Heart left ventricle (tissue), 16 donors: ENCODE data around the gene MBD3. TPM values are rescaled to one million over a fixed set of nuclear protein-coding genes. Genes with fewer than 3 reads are reported as not detected.

Experiments
- ATAC-seq, 4 donors: fragments of 200-7000 bp; cut with Tn5 transposase; one replicate each; pipeline ENCODE4 v1.9.1; 2020 to 2022; ENCODE audit warnings: moderate library complexity in 4 of 4, mild to moderate bottlenecking in 3 of 4, moderate number of reproducible peaks in 1 of 4
- DNase-seq, 5 donors: peaks; one replicate each; pipeline ENCODE4 v3.0.0-alpha.2; 2020
- H3K27ac ChIP-seq, 12 donors: fragments of 200-600 bp; sonication (generic) in 4 of 12; one replicate each; pipeline versions ENCODE4 v1.5.0 to v1.8.0; 2016 to 2022; ENCODE audit warnings: mild to moderate bottlenecking in 2 of 12
- H3K27me3 ChIP-seq, 9 donors: fragments of 200-600 bp; sonication (generic) in 2 of 9; one replicate each; pipeline versions ENCODE4 v1.5.1 to v1.8.0; 2016 to 2022; ENCODE audit warnings: mild to moderate bottlenecking in 3 of 9
- H3K36me3 ChIP-seq, 9 donors: fragments of 200-600 bp; sonication (generic) in 2 of 9; one replicate each; pipeline versions ENCODE4 v1.5.0 to v1.8.0; 2018 to 2022; ENCODE audit warnings: mild to moderate bottlenecking in 2 of 9
- H3K4me1 ChIP-seq, 12 donors: fragments of 200-600 bp; sonication (generic) in 4 of 12; one replicate each; pipeline versions ENCODE4 v1.5.0 to v1.8.0; 2016 to 2022; ENCODE audit warnings: mild to moderate bottlenecking in 3 of 12
- H3K4me3 ChIP-seq, 12 donors: fragments of 200-600 bp; sonication (generic) in 4 of 12; one replicate each; pipeline versions ENCODE4 v1.5.0 to v1.8.0; 2017 to 2022; ENCODE audit warnings: mild to moderate bottlenecking in 9 of 12, moderate library complexity in 4 of 12
- H3K9me3 ChIP-seq, 12 donors: fragments of 200-600 bp; sonication (generic) in 4 of 12; one replicate each; pipeline versions ENCODE4 v1.5.0 to v1.8.0; 2016 to 2022; ENCODE audit warnings: mild to moderate bottlenecking in 1 of 12
- CTCF ChIP-seq, 12 donors: fragments of 200-600 bp; sonication (generic) in 4 of 12; IDR thresholded peaks; one replicate each; pipeline versions ENCODE4 v1.5.0 to v1.8.0; 2018 to 2022; ENCODE audit warnings: antibody characterized with exemption in 12 of 12, mild to moderate bottlenecking in 5 of 12
- POLR2A ChIP-seq, 2 donors: fragments of 450-650 bp; IDR thresholded peaks; one replicate each; pipeline ENCODE4 v1.6.1; 2017; ENCODE audit warnings: antibody characterized with exemption in 2 of 2, mild to moderate bottlenecking in 2 of 2, moderate library complexity in 2 of 2
- WGBS, 4 donors: extraction: QIAGEN DNeasy Blood & Tissue Kit in 2 of 4; methylation state at CpG; one replicate each; pipeline versions ENCODE4 v1.1.5 to v1.1.7; 2013 to 2018; 5-methylcytosine and 5-hydroxymethylcytosine counted together
- intact Hi-C, 10 donors: fragments of 100-400 bp; cut with DNase I; formaldehyde crosslinking; loops; one replicate each; pipeline versions ENCODE4 v1.11.1 to v1.14.2; 2022
- polyA plus RNA-seq, 2 donors: library from polyadenylated mRNA; stranded (reverse); fragments of 200-250 nt; gene quantifications; one replicate each; pipeline ENCODE4 v1.2.3, GENCODE V29; 2013
- total RNA-seq, 9 donors: library from RNA; depleted of rRNA in 2 of 9; stranded (reverse); fragments of >200 nt in 2 of 9; fragmentation: NEBNext Ultra II Directional in 3 of 9; extraction: Animal tissue kit (Norgen Biotek cat#: 25700) in 3 of 9; gene quantifications; one replicate each; pipeline versions ENCODE4 v1.1.0 to v1.2.4, GENCODE V29; 2016 to 2023
- donor health status: ischemic (EF 13 %, LVEDD 7.1; RV severe dilation, severe dysfunction).
- donor health status: healthy with polysubstance abuse.
- donor health status: DM: no; HTN: yes; CAD: no.
- donor health status: DM: no; HTN: no; CAD: no.
- donor health status: ischemic (EF 25% LVEDD 6.9; RV normal size, moderate dysfunction).
- donor health status: ischemic (EF 25% LVEDD 5.7; RV mildly dilated, moderate dysfunction).
- donor health status: healthy.
- donor health status: DM: yes; HTN: yes; CAD: no.
- donor health status: ischemic (EF 35%, LVEDD 5.7; RV mildly dilated, moderate dysfunction).
- donor health status: nonischemic (EF 11% LVEDD 7.7; RV severe dilation, severe dysfunction).
- donor health status: DM: yes; HTN: yes; CAD: no.
- donor health status: PGD.
- donor health status: ischemic (EF 29% LVEDD 5.4; RV normal size, mild dysfunction).
- donor health status: nonischemic (EF 23%, LVEDD 6.1; RV moderate dilation, normal function).

MBD3 gene
- total and polyA plus RNA-seq, 11 donors = 38.6 to 146 (median 72.8) TPM

DNA sequence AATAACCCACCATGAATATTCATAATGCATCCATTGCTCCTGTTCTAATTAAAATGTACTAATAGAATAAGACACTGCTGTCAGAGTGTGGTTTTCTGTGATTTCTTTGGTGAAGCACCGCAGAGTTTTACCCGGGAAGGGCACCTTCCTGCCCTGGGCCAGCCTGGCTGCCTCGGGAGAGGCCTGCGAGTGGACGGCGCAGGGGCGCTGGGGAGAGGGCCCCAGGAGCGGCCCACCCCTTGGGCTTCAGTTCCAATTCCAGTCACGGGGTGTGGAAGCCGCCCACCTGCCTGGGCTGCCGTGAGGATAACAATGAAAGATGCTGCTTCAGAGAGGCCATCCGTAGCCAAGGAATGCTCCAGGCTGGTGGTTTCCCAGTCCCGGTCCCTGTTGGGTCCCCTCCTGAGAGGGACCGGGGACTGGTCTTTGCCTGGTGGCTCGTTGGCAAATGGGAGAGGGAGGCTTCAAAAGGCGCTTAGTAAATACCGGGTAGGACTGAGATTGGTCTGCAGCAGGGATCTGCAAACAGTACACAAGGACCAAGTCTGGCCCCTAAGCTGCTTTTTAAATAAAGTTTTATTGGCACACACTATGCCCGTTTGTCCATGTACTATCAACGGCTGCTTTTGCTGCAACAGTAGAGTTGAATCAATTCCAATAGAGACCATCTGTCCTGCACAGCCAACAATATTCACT is 41.7 kb upstream of the MBD3 start:
- no peak for DNase-seq
- no peak for TF ChIP-seq POLR2A (IDR thresholded peaks at IDR 0.05)
- no peak for TF ChIP-seq CTCF (IDR thresholded peaks at IDR 0.05)
- no peak overlapping the region for H3K27ac ChIP-seq
- no peaks in the 10 kb centered on the region for H3K27me3 ChIP-seq
- ATAC-seq = no peak
- H3K4me1 ChIP-seq = no peaks in the 10 kb centered on the region
- H3K4me3 ChIP-seq = no peak overlapping the region
- intact Hi-C loops = no loop called here
- H3K9me3 ChIP-seq = no peaks in the 10 kb centered on the region
- peaks cover 0 to 45% (median 29%) of the 10 kb centered on the region in 9 donors for H3K36me3 ChIP-seq
- WGBS, 4 donors = 94 to 95% (median 95%) methylated on average over 16 to 19 of the region's 19 CpGs

- Histone ChIP-seq H3K36me3 (peaks cover 0 to 35% (median 21%) of the 10 kb centered on the region in 9 donors), H3K9me3 (no peaks in the 10 kb centered on the region), H3K27ac (no peak overlapping the region), H3K27me3 (no peaks in the 10 kb centered on the region), H3K4me1 (no peaks in the 10 kb centered on the region), H3K4me3 (no peak overlapping the region)
- DNase-seq = no peak
- TF ChIP-seq CTCF (IDR thresholded peaks at IDR 0.05) = no peak
- TF ChIP-seq POLR2A (IDR thresholded peaks at IDR 0.05) = no peak
- WGBS, 4 donors = 91 to 95% (median 94%) methylated on average over 9 to 11 of the region's 11 CpGs
- ATAC-seq = no peak
- intact Hi-C loops = no loop called here
Measured at GRCh38 chr19:1633269-1633826, 40.7 kb upstream of the MBD3 start.

- H3K27ac ChIP-seq = no peak overlapping the region
- 88 to 94% (median 90%) methylated on average over 14 to 26 of the region's 26 CpGs for WGBS, 4 donors
- no peaks in the 10 kb centered on the region for H3K27me3 ChIP-seq
- DNase-seq (no peak), ATAC-seq (peak in 1 of 4 donors; percentile 15)
- TF ChIP-seq POLR2A (IDR thresholded peaks at IDR 0.05) (no peak), CTCF (IDR thresholded peaks at IDR 0.05) (no peak)
- intact Hi-C loops = no loop called here
- H3K36me3 ChIP-seq = peaks cover 0 to 30% (median 16%) of the 10 kb centered on the region in 9 donors
- H3K4me1 ChIP-seq = no peaks in the 10 kb centered on the region
- H3K9me3 ChIP-seq = no peaks in the 10 kb centered on the region
- H3K4me3 ChIP-seq = no peak overlapping the region
Measured at GRCh38 chr19:1632462-1633268, 40.0 kb upstream of the MBD3 start.

DNA sequence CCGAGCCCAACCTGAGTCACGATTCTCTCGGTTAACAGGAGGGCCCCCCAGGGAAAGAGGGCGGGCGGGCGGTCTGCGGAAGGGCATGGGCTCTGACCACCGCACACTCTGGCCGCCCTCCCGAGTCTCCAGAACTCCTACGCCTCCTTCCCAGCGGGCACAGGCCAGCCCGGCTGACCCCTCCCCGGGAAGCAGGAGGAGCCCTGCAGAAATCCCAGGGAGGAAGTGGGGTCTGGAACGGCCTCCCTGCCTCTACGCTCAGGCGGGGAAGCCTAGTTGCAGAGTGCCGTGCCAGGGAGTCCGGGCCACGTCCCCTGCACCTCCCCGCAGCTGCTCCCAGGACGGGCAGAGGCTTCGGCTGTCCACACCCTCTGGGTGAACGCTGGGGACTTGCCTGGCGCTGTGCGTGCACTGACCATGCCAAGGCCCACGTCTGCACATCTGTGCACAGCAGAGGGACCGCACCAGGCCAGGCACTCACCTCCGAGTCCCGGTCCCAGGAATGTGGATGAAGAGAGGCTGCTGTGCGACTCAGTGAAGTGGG is 39.0 kb upstream of the MBD3 start:
- 91 to 93% (median 92%) methylated on average over 25 to 31 of the region's 31 CpGs for WGBS, 4 donors
- Histone ChIP-seq H3K27ac (no peak overlapping the region), H3K36me3 (peaks cover 0 to 33% (median 16%) of the 10 kb centered on the region in 9 donors), H3K4me1 (no peaks in the 10 kb centered on the region), H3K27me3 (no peaks in the 10 kb centered on the region), H3K9me3 (no peaks in the 10 kb centered on the region), H3K4me3 (no peak overlapping the region)
- ATAC-seq = no peak
- intact Hi-C loops = no loop called here
- no peak for TF ChIP-seq CTCF (IDR thresholded peaks at IDR 0.05)
- no peak for TF ChIP-seq POLR2A (IDR thresholded peaks at IDR 0.05)
- no peak for DNase-seq
